T-helper 2 cell (primary cell): ENCODE data around the gene IL4R.

Experiments
- DNase-seq, 5 experiments: peaks; one replicate each; pipeline versions ENCODE4 v3.0.0 to v3.0.0-alpha.2; 2012 to 2022

IL4R gene

GRCh38 chr16:27361987-27362386 lies 48.2 kb downstream of the IL4R start:
- DNase-seq, result no peak

- DNase-seq, result no peak
Measured at GRCh38 chr16:27362570-27363245, 48.9 kb downstream of the IL4R start.

- DNase-seq, result no peak
Measured at GRCh38 chr16:27363246-27363632, 49.5 kb downstream of the IL4R start.

- DNase-seq, result no peak
Measured at GRCh38 chr16:27363797-27364196, 50.0 kb downstream of the IL4R start.

GRCh38 chr16:27364493-27365141 lies 50.8 kb downstream of the IL4R start:
- peak in 1 of 5 experiments; percentile 48 for DNase-seq

- DNase-seq, result peak in 1 of 5 experiments; percentile 54
Measured at GRCh38 chr16:27365142-27366089, 51.6 kb downstream of the IL4R start.

GRCh38 chr16:27366687-27367460 lies 53.1 kb downstream of the IL4R start:
- peak in 3 of 5 experiments; percentile 19 to 52 (median 26) for DNase-seq

GRCh38 chr16:27367461-27368357 lies 53.9 kb downstream of the IL4R start:
- DNase-seq, result peak; percentile 58 to 93 (median 84)

- DNase-seq, result no peak
Measured at GRCh38 chr16:27368358-27368722, 54.6 kb downstream of the IL4R start.

GRCh38 chr16:27369806-27370205 lies 56.0 kb downstream of the IL4R start:
- DNase-seq, result no peak

- no peak for DNase-seq
Measured at GRCh38 chr16:27370318-27370717, 56.5 kb downstream of the IL4R start.

GRCh38 chr16:27373312-27373711 lies 59.5 kb downstream of the IL4R start:
- DNase-seq, result no peak

- DNase-seq, result peak in 1 of 5 experiments; percentile 55
Measured at GRCh38 chr16:27374221-27374803, 60.5 kb downstream of the IL4R start.

- DNase-seq, result peak in 4 of 5 experiments; percentile 20 to 59 (median 32)
Measured at GRCh38 chr16:27374804-27375425, 61.1 kb downstream of the IL4R start.

GRCh38 chr16:27377666-27378485 lies 64.1 kb downstream of the IL4R start:
- peak in 1 of 5 experiments; percentile 82 for DNase-seq

GRCh38 chr16:27378871-27379481 lies 65.2 kb downstream of the IL4R start:
- DNase-seq, result peak in 1 of 5 experiments; percentile 69

GRCh38 chr16:27379919-27380318 lies 66.1 kb downstream of the IL4R start:
- DNase-seq, result no peak

GRCh38 chr16:27381236-27381635 lies 67.5 kb downstream of the IL4R start:
- no peak for DNase-seq
